HG02588 (cell line): ENCODE measurements around the gene LRFN2.

Experiments
- ATAC-seq: cut with Tn5 transposase; IDR thresholded peaks from one replicate; pipeline ENCODE4 v1.9.1; 2021; ENCODE audit warnings: mild to moderate bottlenecking, moderate library complexity; ENCODE audit not compliant: unreplicated experiment

The LRFN2 gene

GRCh38 chr6:40353197-40353966 lies 233.8 kb downstream of the LRFN2 start:
- no peak for ATAC-seq

- ATAC-seq: no peak
These were observed 234.5 kb downstream of the LRFN2 start for GRCh38 chr6:40352527-40353170.

- no peak for ATAC-seq
These were observed 235.2 kb downstream of the LRFN2 start for GRCh38 chr6:40352006-40352405.

- no peak for ATAC-seq
These were observed 236.4 kb downstream of the LRFN2 start for GRCh38 chr6:40350747-40351217.

- no peak for ATAC-seq
These were observed 237.0 kb downstream of the LRFN2 start for GRCh38 chr6:40349901-40350746.

- ATAC-seq: no peak
These were observed 237.9 kb downstream of the LRFN2 start for GRCh38 chr6:40349123-40349900.

- no peak for ATAC-seq
These were observed 238.6 kb downstream of the LRFN2 start for GRCh38 chr6:40348591-40348990.

GRCh38 chr6:40347571-40348011 lies 239.6 kb downstream of the LRFN2 start:
- ATAC-seq: no peak

GRCh38 chr6:40346246-40346645 lies 240.9 kb downstream of the LRFN2 start:
- no peak for ATAC-seq

- ATAC-seq: no peak
These were observed 242.5 kb downstream of the LRFN2 start for GRCh38 chr6:40344566-40345167.

GRCh38 chr6:40343877-40344565 lies 243.1 kb downstream of the LRFN2 start:
- no peak for ATAC-seq

- ATAC-seq: no peak
These were observed 243.8 kb downstream of the LRFN2 start for GRCh38 chr6:40343318-40343876.

GRCh38 chr6:40342723-40343122 lies 244.4 kb downstream of the LRFN2 start:
- no peak for ATAC-seq

GRCh38 chr6:40341726-40342125 lies 245.4 kb downstream of the LRFN2 start:
- no peak for ATAC-seq
